ENCODE measurements around the gene TVP23C. TPM values are rescaled to one million over a fixed set of nuclear protein-coding genes. Genes with fewer than 3 reads are reported as not detected.

Gene TVP23C
- total RNA-seq, 2 experiments from 2014 or later: 16.2 to 18.9 TPM

GRCh38 chr17:15498107-15498506, 65.2 kb downstream of the TVP23C start:
- Mint-ChIP-seq H3K4me3 (no peak overlapping the region), H3K27ac (no peak overlapping the region), H3K9me3 (ENCODE audit: low read depth) (no peaks in the 10 kb centered on the region), H3K27me3 (no peaks in the 10 kb centered on the region), H3K36me3 (peaks cover 15% of the 10 kb centered on the region), H3K4me1 (peaks cover 4% of the 10 kb centered on the region)
- DNase-seq (no peak), ATAC-seq (peak; percentile 51)
- CTCF ChIA-PET: no interaction called here

- Mint-ChIP-seq H3K27ac (no peak overlapping the region), H3K4me3 (no peak overlapping the region), H3K9me3 (ENCODE audit: low read depth) (no peaks in the 10 kb centered on the region), H3K4me1 (no peaks in the 10 kb centered on the region), H3K27me3 (no peaks in the 10 kb centered on the region), H3K36me3 (peaks cover 15% of the 10 kb centered on the region)
- no peak for DNase-seq
- CTCF ChIA-PET: no interaction called here
- ATAC-seq: no peak
Measured at GRCh38 chr17:15496735-15497670, 66.3 kb downstream of the TVP23C start.

- H3K27ac Mint-ChIP-seq: no peak overlapping the region
- H3K4me3 Mint-ChIP-seq: no peak overlapping the region
- DNase-seq (no peak), ATAC-seq (no peak)
- CTCF ChIA-PET: interaction anchor here (0.7 kb wide), 1 partner anchor 1627 kb away, joined by 3 read pairs; no protein-coding TSS in a partner anchor
- no peaks in the 10 kb centered on the region for H3K4me1 Mint-ChIP-seq
- peaks cover 8% of the 10 kb centered on the region for H3K36me3 Mint-ChIP-seq
- H3K9me3 Mint-ChIP-seq (ENCODE audit: low read depth): no peaks in the 10 kb centered on the region
- H3K27me3 Mint-ChIP-seq: no peaks in the 10 kb centered on the region
Measured at GRCh38 chr17:15494821-15495220, 68.5 kb downstream of the TVP23C start.

GRCh38 chr17:15493693-15494035, 69.6 kb downstream of the TVP23C start:
- Mint-ChIP-seq H3K27ac (no peak overlapping the region), H3K4me1 (no peaks in the 10 kb centered on the region), H3K4me3 (no peak overlapping the region), H3K27me3 (no peaks in the 10 kb centered on the region), H3K36me3 (peaks cover 7% of the 10 kb centered on the region), H3K9me3 (ENCODE audit: low read depth) (no peaks in the 10 kb centered on the region)
- ATAC-seq: no peak
- CTCF ChIA-PET: no interaction called here
- DNase-seq: no peak

- no peak for ATAC-seq
- H3K36me3 Mint-ChIP-seq: peaks cover 3% of the 10 kb centered on the region
- no peak for DNase-seq
- CTCF ChIA-PET: interaction anchor here (0.9 kb wide), 1 partner anchor 10 kb away, joined by 3 read pairs; no protein-coding TSS in a partner anchor
- H3K4me1 Mint-ChIP-seq: no peaks in the 10 kb centered on the region
- no peak overlapping the region for H3K27ac Mint-ChIP-seq
- no peak overlapping the region for H3K4me3 Mint-ChIP-seq
- H3K9me3 Mint-ChIP-seq (ENCODE audit: low read depth): no peaks in the 10 kb centered on the region
- no peaks in the 10 kb centered on the region for H3K27me3 Mint-ChIP-seq
Measured at GRCh38 chr17:15492791-15493692, 70.2 kb downstream of the TVP23C start.

- CTCF ChIA-PET: interaction anchor here (0.9 kb wide), 1 partner anchor 11 kb away, joined by 3 read pairs; no protein-coding TSS in a partner anchor
- Mint-ChIP-seq H3K36me3 (peaks cover 3% of the 10 kb centered on the region), H3K9me3 (ENCODE audit: low read depth) (no peaks in the 10 kb centered on the region), H3K4me3 (no peak overlapping the region), H3K27me3 (no peaks in the 10 kb centered on the region), H3K4me1 (no peaks in the 10 kb centered on the region), H3K27ac (no peak overlapping the region)
- DNase-seq (no peak), ATAC-seq (no peak)
Measured at GRCh38 chr17:15492186-15492585, 71.1 kb downstream of the TVP23C start.

- no peaks in the 10 kb centered on the region for H3K4me1 Mint-ChIP-seq
- ATAC-seq: no peak
- H3K27ac Mint-ChIP-seq: no peak overlapping the region
- no peak overlapping the region for H3K4me3 Mint-ChIP-seq
- H3K9me3 Mint-ChIP-seq (ENCODE audit: low read depth): no peaks in the 10 kb centered on the region
- no peaks in the 10 kb centered on the region for H3K27me3 Mint-ChIP-seq
- H3K36me3 Mint-ChIP-seq: peaks cover 3% of the 10 kb centered on the region
- no peak for DNase-seq
- CTCF ChIA-PET: interaction anchor here (3.0 kb wide), 1 partner anchor 12 kb away, joined by 11 read pairs; no protein-coding TSS in a partner anchor
Measured at GRCh38 chr17:15490634-15491261, 72.5 kb downstream of the TVP23C start.

- Mint-ChIP-seq H3K4me3 (no peak overlapping the region), H3K27ac (no peak overlapping the region), H3K9me3 (ENCODE audit: low read depth) (no peaks in the 10 kb centered on the region), H3K27me3 (no peaks in the 10 kb centered on the region), H3K4me1 (no peaks in the 10 kb centered on the region), H3K36me3 (peaks cover 1% of the 10 kb centered on the region)
- ATAC-seq (no peak), DNase-seq (no peak)
- CTCF ChIA-PET: interaction anchor here (3.0 kb wide), 1 partner anchor 14 kb away, joined by 11 read pairs; no protein-coding TSS in a partner anchor
Measured at GRCh38 chr17:15488557-15488956, 74.7 kb downstream of the TVP23C start.

GRCh38 chr17:15485045-15485444, 78.2 kb downstream of the TVP23C start:
- Mint-ChIP-seq H3K27ac (no peak overlapping the region), H3K27me3 (no peaks in the 10 kb centered on the region), H3K36me3 (peaks cover 3% of the 10 kb centered on the region), H3K9me3 (ENCODE audit: low read depth) (no peaks in the 10 kb centered on the region), H3K4me3 (no peak overlapping the region), H3K4me1 (no peaks in the 10 kb centered on the region)
- CTCF ChIA-PET: no interaction called here
- no peak for ATAC-seq
- DNase-seq: no peak

GRCh38 chr17:15483431-15483830, 79.9 kb downstream of the TVP23C start:
- no peaks in the 10 kb centered on the region for H3K4me1 Mint-ChIP-seq
- peaks cover 3% of the 10 kb centered on the region for H3K36me3 Mint-ChIP-seq
- ATAC-seq (no peak), DNase-seq (no peak)
- H3K27ac Mint-ChIP-seq: no peak overlapping the region
- H3K9me3 Mint-ChIP-seq (ENCODE audit: low read depth): no peaks in the 10 kb centered on the region
- H3K27me3 Mint-ChIP-seq: no peaks in the 10 kb centered on the region
- CTCF ChIA-PET: interaction anchor here (0.9 kb wide), 1 partner anchor 18 kb away, joined by 3 read pairs; no protein-coding TSS in a partner anchor
- no peak overlapping the region for H3K4me3 Mint-ChIP-seq

- Mint-ChIP-seq H3K27ac (no peak overlapping the region), H3K36me3 (peaks cover 3% of the 10 kb centered on the region), H3K4me3 (no peak overlapping the region), H3K4me1 (no peaks in the 10 kb centered on the region), H3K9me3 (ENCODE audit: low read depth) (no peaks in the 10 kb centered on the region), H3K27me3 (no peaks in the 10 kb centered on the region)
- CTCF ChIA-PET: interaction anchor here (1.2 kb wide), 1 partner anchor 20 kb away, joined by 3 read pairs; no protein-coding TSS in a partner anchor
- DNase-seq: no peak
- ATAC-seq: no peak
Measured at GRCh38 chr17:15482476-15482875, 80.8 kb downstream of the TVP23C start.

- no peak overlapping the region for H3K27ac Mint-ChIP-seq
- CTCF ChIA-PET: interaction anchor here (1.2 kb wide), 1 partner anchor 21 kb away, joined by 3 read pairs; no protein-coding TSS in a partner anchor
- H3K9me3 Mint-ChIP-seq (ENCODE audit: low read depth): no peaks in the 10 kb centered on the region
- ATAC-seq (no peak), DNase-seq (no peak)
- H3K4me3 Mint-ChIP-seq: no peak overlapping the region
- no peaks in the 10 kb centered on the region for H3K4me1 Mint-ChIP-seq
- no peaks in the 10 kb centered on the region for H3K27me3 Mint-ChIP-seq
- peaks cover 1% of the 10 kb centered on the region for H3K36me3 Mint-ChIP-seq
Measured at GRCh38 chr17:15481481-15481880, 81.8 kb downstream of the TVP23C start.

GRCh38 chr17:15480204-15480603, 83.1 kb downstream of the TVP23C start:
- Mint-ChIP-seq H3K4me1 (no peaks in the 10 kb centered on the region), H3K27ac (no peak overlapping the region), H3K36me3 (peaks cover 3% of the 10 kb centered on the region), H3K9me3 (ENCODE audit: low read depth) (no peaks in the 10 kb centered on the region), H3K27me3 (no peaks in the 10 kb centered on the region), H3K4me3 (no peak overlapping the region)
- no peak for DNase-seq
- no peak for ATAC-seq
- CTCF ChIA-PET: interaction anchor here (1.7 kb wide), 1 partner anchor 23 kb away, joined by 4 read pairs; no protein-coding TSS in a partner anchor

All from activated CD8-positive, alpha-beta memory T cell treated with anti-CD3 and anti-CD28 coated beads, Interleukin-2, amount 10 ng/mL, durations not matched to agents 7 days and 5 days (primary cell).